ENCODE data around the gene CD99L2.

The CD99L2 gene, protein sequence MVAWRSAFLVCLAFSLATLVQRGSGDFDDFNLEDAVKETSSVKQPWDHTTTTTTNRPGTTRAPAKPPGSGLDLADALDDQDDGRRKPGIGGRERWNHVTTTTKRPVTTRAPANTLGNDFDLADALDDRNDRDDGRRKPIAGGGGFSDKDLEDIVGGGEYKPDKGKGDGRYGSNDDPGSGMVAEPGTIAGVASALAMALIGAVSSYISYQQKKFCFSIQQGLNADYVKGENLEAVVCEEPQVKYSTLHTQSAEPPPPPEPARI

GRCh38 chrX:150898343-150899190, at the start of gene CD99L2:
CD99L2 (minus strand) TSS chrX:150898668; CDS start chrX:150898588, 80 bp downstream.
- peak; percentile 72 to 84 for DNase-seq (ENCODE audit: low read depth in 2 of 2, low spot score in 1 of 2)

GRCh38 chrX:150944233-150944632, 45.8 kb upstream of the CD99L2 start:
- no peak for DNase-seq (ENCODE audit: low read depth in 2 of 2, low spot score in 1 of 2)

- no peak for DNase-seq (ENCODE audit: low read depth in 2 of 2, low spot score in 1 of 2)
These were observed 44.6 kb upstream of the CD99L2 start for GRCh38 chrX:150942942-150943594.

DNA sequence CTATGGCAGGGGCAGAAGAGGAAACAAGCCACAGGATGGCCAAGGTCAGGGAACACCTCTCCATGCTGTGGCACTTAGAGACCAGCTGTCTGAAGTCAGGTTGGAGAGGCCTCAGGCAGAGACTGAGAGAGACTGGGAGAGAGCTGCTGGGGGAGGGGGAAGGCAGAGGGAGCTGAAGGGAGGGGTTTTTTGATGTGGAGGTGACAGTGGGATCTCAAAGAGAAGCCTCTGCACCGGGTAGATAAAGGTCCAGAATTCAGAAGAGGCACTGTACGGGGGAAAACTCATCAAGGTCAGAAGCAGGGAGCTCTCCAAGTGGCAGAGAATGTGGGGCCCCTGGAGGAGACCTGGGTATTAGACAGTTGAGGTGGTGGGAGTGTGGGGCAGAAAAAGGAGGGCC, 43.1 kb upstream of the CD99L2 start:
- no peak for DNase-seq (ENCODE audit: low read depth in 2 of 2, low spot score in 1 of 2)

DNA sequence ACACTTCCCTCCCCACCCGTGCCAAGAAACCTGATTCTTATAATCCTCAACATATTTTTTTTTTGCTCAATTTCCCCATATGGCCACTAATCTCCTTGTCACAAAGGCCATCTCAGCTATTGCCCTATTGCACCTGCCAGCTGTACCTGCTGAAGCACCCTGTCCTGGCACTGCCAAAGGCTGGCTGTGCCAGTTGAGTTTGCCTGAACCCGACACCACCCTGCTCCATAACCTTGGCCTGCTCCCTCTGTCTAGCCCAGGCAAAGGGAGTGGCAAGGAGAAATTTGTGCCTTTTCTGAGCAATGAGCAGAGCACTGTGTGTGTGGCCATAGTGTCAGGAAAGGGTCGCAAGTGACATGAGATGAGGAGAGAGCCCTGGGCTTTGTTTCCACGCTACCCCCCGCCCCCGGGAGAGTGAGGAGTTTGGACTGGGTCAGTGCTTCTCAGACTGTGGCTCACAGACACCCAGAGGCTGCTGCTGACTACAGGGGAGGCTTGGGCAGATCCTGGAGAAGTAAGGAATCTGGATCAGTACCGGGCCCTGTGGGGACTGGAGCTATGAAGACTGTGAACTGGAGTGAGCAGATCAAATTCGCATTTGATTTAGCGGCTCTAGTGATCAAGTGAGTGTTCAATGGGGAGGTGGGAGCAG, 42.5 kb upstream of the CD99L2 start:
- DNase-seq (ENCODE audit: low read depth in 2 of 2, low spot score in 1 of 2), result no peak

GRCh38 chrX:150936556-150936955, 38.1 kb upstream of the CD99L2 start:
- no peak for DNase-seq (ENCODE audit: low read depth in 2 of 2, low spot score in 1 of 2)

DNA sequence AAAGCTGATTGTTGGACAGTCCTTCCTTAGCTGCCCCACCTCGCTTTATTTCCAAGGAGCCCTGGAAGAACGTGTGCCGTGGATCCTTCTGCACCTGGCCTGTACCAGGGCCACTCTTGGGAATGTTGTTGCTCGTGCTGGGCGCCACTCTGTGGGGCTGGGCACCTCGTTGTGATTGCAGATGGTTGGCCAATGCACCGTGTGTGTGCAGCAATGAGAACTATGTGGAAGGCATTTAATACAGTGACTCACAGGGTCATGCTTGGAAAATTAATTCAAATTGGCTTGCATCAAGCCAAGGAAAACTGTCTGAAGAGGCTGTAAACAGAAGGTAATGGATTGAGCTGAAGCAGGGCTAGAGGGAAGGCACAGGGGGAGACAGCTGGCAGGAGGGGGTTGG, 37.0 kb upstream of the CD99L2 start:
- DNase-seq (ENCODE audit: low read depth in 2 of 2, low spot score in 1 of 2), result no peak

DNA sequence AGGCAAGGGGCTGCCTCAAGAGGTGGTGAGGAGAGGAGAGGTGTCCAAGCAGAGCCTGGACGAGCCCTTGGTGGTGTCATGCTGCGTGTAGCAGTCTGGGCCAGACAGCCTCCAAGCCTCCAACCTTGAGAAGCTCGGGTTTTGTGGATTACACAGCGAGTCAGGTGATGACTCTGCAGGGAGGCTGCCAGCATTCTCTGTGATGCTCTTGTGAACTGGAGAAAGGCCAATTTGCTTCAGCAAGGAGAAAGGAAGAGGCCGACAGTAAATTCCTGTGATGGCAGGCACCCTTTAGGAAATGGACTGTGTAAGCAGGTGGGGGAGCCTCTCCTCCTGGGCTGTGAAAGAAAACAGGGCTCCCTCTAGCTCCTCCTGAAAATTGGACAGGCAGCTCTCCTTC, 36.0 kb upstream of the CD99L2 start:
- no peak for DNase-seq (ENCODE audit: low read depth in 2 of 2, low spot score in 1 of 2)

- no peak for DNase-seq (ENCODE audit: low read depth in 2 of 2, low spot score in 1 of 2)
These were observed 35.5 kb upstream of the CD99L2 start for GRCh38 chrX:150933945-150934350.

- no peak for DNase-seq (ENCODE audit: low read depth in 2 of 2, low spot score in 1 of 2)
These were observed 30.6 kb upstream of the CD99L2 start for GRCh38 chrX:150929058-150929457.

GRCh38 chrX:150926791-150927190, 28.3 kb upstream of the CD99L2 start:
- DNase-seq (ENCODE audit: low read depth in 2 of 2, low spot score in 1 of 2), result no peak

DNA sequence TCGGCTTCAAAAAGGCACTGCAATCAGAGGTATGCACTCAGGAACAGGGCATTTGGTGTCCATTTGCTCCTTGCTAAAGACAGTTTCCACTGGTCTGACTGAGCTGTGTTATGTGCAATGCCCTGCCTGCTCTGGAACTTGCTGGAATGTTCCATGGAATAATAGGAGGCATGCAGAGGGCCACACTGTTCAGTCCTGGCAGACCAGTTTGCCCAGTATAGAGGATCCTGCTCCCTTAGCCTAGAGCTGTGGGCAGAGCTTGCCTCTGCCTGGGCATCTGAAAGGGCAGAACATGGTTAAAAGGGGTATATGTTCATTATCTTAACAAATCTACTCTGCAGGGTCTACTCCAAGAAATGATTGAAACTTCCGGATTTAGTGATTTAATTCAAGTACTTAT, 27.8 kb upstream of the CD99L2 start:
- DNase-seq (ENCODE audit: low read depth in 2 of 2, low spot score in 1 of 2), result no peak

DNA sequence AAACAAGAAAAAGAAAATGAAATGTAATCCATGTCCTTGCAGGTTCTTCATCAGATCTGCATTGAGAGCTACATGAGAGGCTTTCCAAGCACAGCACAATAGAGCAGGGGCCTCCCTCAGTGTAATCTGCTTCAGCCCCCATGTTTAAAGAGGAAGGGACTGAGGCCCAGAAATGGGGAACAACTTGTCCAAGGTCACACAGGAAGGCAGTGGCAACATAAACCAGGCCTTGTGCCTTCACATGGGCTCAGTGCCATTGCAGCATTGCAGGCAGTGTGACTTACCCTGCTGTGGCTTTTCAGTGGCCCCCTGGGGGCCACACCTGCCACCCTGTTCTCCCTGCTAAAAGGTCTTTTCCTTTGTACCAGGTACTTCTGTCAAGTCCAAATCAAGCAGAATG, 20.9 kb upstream of the CD99L2 start:
- no peak for DNase-seq (ENCODE audit: low read depth in 2 of 2, low spot score in 1 of 2)

DNA sequence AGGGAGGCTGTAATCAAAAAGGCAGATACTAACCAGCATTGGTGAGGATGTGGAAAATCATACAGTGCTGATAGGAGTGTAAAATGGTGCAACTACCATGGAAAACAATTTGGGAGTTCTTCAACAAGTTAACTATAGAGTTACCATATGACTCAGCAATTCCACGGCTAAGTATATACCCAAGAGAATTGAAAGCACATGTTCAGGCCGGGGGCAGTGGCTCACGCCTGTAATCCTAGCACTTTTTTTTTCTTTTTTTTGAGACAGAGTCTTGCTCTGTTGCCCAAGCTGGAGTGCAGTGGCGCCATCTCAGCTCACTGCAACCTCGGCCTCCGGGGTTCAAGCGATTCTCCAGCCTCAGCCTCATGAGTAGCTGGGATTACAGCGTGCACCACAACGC, 15.0 kb upstream of the CD99L2 start:
- DNase-seq (ENCODE audit: low read depth in 2 of 2, low spot score in 1 of 2), result no peak

- DNase-seq (ENCODE audit: low read depth in 2 of 2, low spot score in 1 of 2), result no peak
These were observed 9.0 kb upstream of the CD99L2 start for GRCh38 chrX:150907474-150907873.

DNA sequence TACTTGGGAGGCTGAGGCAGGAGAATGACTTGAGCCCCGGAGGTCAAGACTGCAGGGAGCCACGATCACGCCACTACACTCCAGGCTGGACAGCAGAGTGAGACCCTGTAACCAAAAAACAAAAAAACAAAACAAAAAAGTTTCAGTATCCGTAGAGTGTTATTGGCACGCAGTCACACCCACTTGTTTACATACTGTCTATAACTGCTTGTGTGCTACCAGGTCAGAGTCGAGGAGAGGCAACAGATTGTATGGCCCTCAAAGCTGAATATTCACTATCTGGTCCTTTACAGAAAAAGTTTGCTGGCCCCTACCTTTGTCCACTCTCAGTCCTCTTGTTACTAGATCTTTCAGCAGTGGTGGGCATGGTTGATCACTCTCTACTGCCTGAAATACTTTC, 8.2 kb upstream of the CD99L2 start:
- DNase-seq (ENCODE audit: low read depth in 2 of 2, low spot score in 1 of 2), result no peak

GRCh38 chrX:150905293-150905692, 6.8 kb upstream of the CD99L2 start:
- no peak for DNase-seq (ENCODE audit: low read depth in 2 of 2, low spot score in 1 of 2)

- no peak for DNase-seq (ENCODE audit: low read depth in 2 of 2, low spot score in 1 of 2)
These were observed 4.6 kb upstream of the CD99L2 start for GRCh38 chrX:150903110-150903508.

DNA sequence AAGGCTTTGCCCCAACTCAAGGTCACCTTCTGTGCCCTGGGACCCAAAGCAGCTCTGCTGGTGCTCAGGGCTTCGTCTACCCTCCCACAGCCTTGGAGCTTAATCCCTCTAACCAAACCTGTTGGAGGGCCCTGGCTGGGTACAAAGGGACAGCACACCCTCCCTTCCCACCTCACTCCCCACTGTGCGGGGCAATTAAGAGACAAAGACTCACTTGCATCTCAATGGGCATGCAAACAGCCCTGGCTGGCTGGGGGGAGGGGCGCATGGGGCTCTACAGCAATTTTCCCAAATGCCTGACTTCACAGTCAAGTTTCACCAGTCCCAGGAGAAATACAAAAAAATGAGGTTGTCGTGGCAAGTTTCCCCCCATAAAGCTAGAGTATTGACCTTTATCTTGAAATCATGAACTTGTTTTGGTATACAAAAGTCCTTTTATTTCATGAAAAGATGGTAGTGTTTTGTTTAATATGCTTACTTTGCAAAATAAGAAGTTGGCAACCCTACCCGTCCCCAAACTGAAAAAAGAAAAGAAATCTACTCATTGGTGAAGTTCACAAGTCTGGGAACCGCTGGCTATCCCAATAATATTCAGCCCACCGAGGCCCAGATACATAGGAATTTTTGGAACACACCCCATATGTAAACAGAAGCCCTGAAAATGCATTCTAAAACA, 4.1 kb upstream of the CD99L2 start:
- DNase-seq (ENCODE audit: low read depth in 2 of 2, low spot score in 1 of 2), result no peak

- no peak for DNase-seq (ENCODE audit: low read depth in 2 of 2, low spot score in 1 of 2)
These were observed 806 bp upstream of the CD99L2 start for GRCh38 chrX:150899191-150899757.

All from stimulated activated CD8-positive, alpha-beta memory T cell treated with anti-CD3 and anti-CD28 coated beads, Interleukin-4, amount 100 ng/mL, for 1 hour (primary cell).